GM23338 (cell line): Measurements from ENCODE around the gene ADGRF4. TPM values are rescaled to one million over a fixed set of nuclear protein-coding genes. Genes with fewer than 3 reads are reported as not detected.

ENCODE experiments used
- ATAC-seq: fragments of 200-7000 bp; cut with Tn5 transposase; 3 replicates; pipeline ENCODE4 v1.9.1; 2020
- DNase-seq: peaks from one replicate; pipeline ENCODE4 v3.0.0-alpha.2; 2015; ENCODE audit warnings: low spot score
- H2AFZ ChIP-seq: fragments of 200-600 bp; sonication (generic); 2 replicates; pipeline ENCODE4 v1.8.0; 2016; ENCODE audit warnings: antibody characterized with exemption, mild to moderate bottlenecking, moderate library complexity
- H3F3A ChIP-seq: fragments of 200-600 bp; sonication (generic); replicated peaks from 2 replicates; pipeline ENCODE4 v1.8.0; 2017; ENCODE audit warnings: antibody characterized with exemption, mixed run types, low read depth
- H3K27ac ChIP-seq: fragments of 200-600 bp; sonication (generic); 2 replicates; pipeline ENCODE4 v1.6.1; 2016; ENCODE audit warnings: low read depth
- H3K27me3 ChIP-seq: fragments of 200-600 bp; sonication (generic); 2 replicates; pipeline ENCODE4 v1.8.0; 2016; ENCODE audit warnings: mild to moderate bottlenecking, mixed run types, moderate library complexity; ENCODE audit not compliant: insufficient read depth
- H3K36me3 ChIP-seq: fragments of 200-600 bp; sonication (generic); 2 replicates; pipeline ENCODE4 v1.8.0; 2016; ENCODE audit warnings: mild to moderate bottlenecking; ENCODE audit not compliant: insufficient read depth
- H3K4me1 ChIP-seq: fragments of 200-600 bp; sonication (generic); 2 replicates; pipeline ENCODE4 v1.8.0; 2016; ENCODE audit warnings: mild to moderate bottlenecking, moderate library complexity; ENCODE audit not compliant: insufficient read depth
- H3K4me2 ChIP-seq: fragments of 200-600 bp; sonication (generic); 2 replicates; pipeline ENCODE4 v1.7.1; 2017; ENCODE audit warnings: mixed run types
- H3K4me3 ChIP-seq: fragments of 200-600 bp; sonication (generic); 2 replicates; pipeline ENCODE4 v1.6.1; 2016; ENCODE audit warnings: mixed run types
- H3K79me2 ChIP-seq: fragments of 200-600 bp; sonication (generic); replicated peaks from 2 replicates; pipeline ENCODE4 v1.8.0; 2017; ENCODE audit warnings: mild to moderate bottlenecking; ENCODE audit not compliant: insufficient read depth
- H3K9me2 ChIP-seq: fragments of 200-600 bp; sonication (generic); 2 replicates; pipeline ENCODE4 v1.8.0; 2017; ENCODE audit not compliant: insufficient read depth
- H4K20me1 ChIP-seq: fragments of 200-600 bp; sonication (generic); replicated peaks from 2 replicates; pipeline ENCODE4 v1.8.0; 2017; ENCODE audit warnings: mild to moderate bottlenecking; ENCODE audit not compliant: insufficient read depth
- H3K27ac Mint-ChIP-seq: 2 replicates; pipeline ENCODE4 v1.8.0; 2020; ENCODE audit warnings: inconsistent platforms, mild to moderate bottlenecking, moderate library complexity, mixed read lengths
- H3K27me3 Mint-ChIP-seq: 3 replicates; pipeline ENCODE4 v1.8.0; 2022; ENCODE audit warnings: low read depth, mild to moderate bottlenecking, moderate library complexity, mixed read lengths, inconsistent platforms; ENCODE audit not compliant: insufficient read depth, poor library complexity
- H3K36me3 Mint-ChIP-seq: 3 replicates; pipeline ENCODE4 v1.8.0; 2021; ENCODE audit warnings: low read depth, mild to moderate bottlenecking, inconsistent platforms, moderate library complexity, mixed read lengths
- H3K4me1 Mint-ChIP-seq: 3 replicates; pipeline ENCODE4 v1.8.0; 2020; ENCODE audit warnings: mild to moderate bottlenecking, inconsistent platforms, mixed read lengths
- H3K4me3 Mint-ChIP-seq: 3 replicates; pipeline ENCODE4 v1.8.0; 2021; ENCODE audit warnings: moderate library complexity, mild to moderate bottlenecking, inconsistent platforms, mixed read lengths
- H3K9me3 Mint-ChIP-seq: 3 replicates; pipeline ENCODE4 v1.8.0; 2020; ENCODE audit warnings: moderate library complexity, mild to moderate bottlenecking, inconsistent platforms, mixed read lengths
- CREB1 ChIP-seq: fragments of 250-450 bp; sonication (Bioruptor Pico); IDR thresholded peaks from 2 replicates; pipeline ENCODE4 v1.5.0; 2020; ENCODE audit warnings: low read depth, mild to moderate bottlenecking, moderate library complexity
- CTCF ChIP-seq, 2 experiments: fragments of 200-600 bp in 1 of 2; sonication (generic) in 1 of 2; conservative IDR thresholded peaks; 2 replicates each; pipeline versions ENCODE4 v1.5.1 to v1.6.1; 2016 to 2017; ENCODE audit warnings: antibody characterized with exemption in 2 of 2, low read depth in 2 of 2, mild to moderate bottlenecking in 2 of 2, moderate library complexity in 1 of 2
- ETS1 ChIP-seq: IDR thresholded peaks from 2 replicates; pipeline ENCODE4 v1.6.1; 2016; ENCODE audit warnings: antibody characterized with exemption
- EZH2 ChIP-seq: fragments of 200-600 bp; sonication (generic); IDR thresholded peaks from one replicate; pipeline ENCODE4 v1.8.0; 2017; ENCODE audit warnings: antibody characterized with exemption, mild to moderate bottlenecking, low read depth; ENCODE audit not compliant: unreplicated experiment
- JUNB ChIP-seq: IDR thresholded peaks from one replicate; pipeline ENCODE4 v1.6.1; 2016; ENCODE audit warnings: antibody characterized with exemption; ENCODE audit not compliant: unreplicated experiment
- NANOG ChIP-seq: IDR thresholded peaks from 2 replicates; pipeline ENCODE4 v1.6.1; 2016; ENCODE audit warnings: antibody characterized with exemption, borderline replicate concordance
- POLR2AphosphoS5 ChIP-seq: IDR thresholded peaks from 2 replicates; pipeline ENCODE4 v1.6.1; 2016; ENCODE audit warnings: antibody characterized with exemption, low read depth
- REST ChIP-seq: IDR thresholded peaks from one replicate; pipeline ENCODE4 v1.6.1; 2018; ENCODE audit warnings: antibody characterized with exemption; ENCODE audit not compliant: unreplicated experiment
- STAT1 ChIP-seq: IDR thresholded peaks from one replicate; pipeline ENCODE4 v1.6.1; 2016; ENCODE audit warnings: antibody characterized with exemption; ENCODE audit not compliant: unreplicated experiment
- ZNF114 ChIP-seq: fragments of 250-450 bp; sonication (Bioruptor Pico); IDR thresholded peaks from 2 replicates; pipeline ENCODE4 v1.5.0; 2020; ENCODE audit warnings: mild to moderate bottlenecking, moderate library complexity
- ZNF331 ChIP-seq: fragments of 250-450 bp; sonication (Bioruptor Pico); IDR thresholded peaks from 2 replicates; pipeline ENCODE4 v1.5.0; 2020; ENCODE audit warnings: low read depth, mild to moderate bottlenecking, moderate library complexity
- ZNF462 ChIP-seq: fragments of 250-450 bp; sonication (Bioruptor Pico); IDR thresholded peaks from 2 replicates; pipeline ENCODE4 v1.5.0; 2020; ENCODE audit warnings: mild to moderate bottlenecking, moderate library complexity
- polyA plus RNA-seq: library from polyadenylated mRNA; unstranded; fragments of >200 nt; fragmentation: Nextera tagmentation; extraction: Ambion mirVana; gene quantifications from 2 replicates; pipeline ENCODE4 v1.2.1, GENCODE V29; 2016
- total RNA-seq: library from RNA; depleted of rRNA; stranded (reverse); fragments of >200 nt; shearing (Covaris generic); gene quantifications from 2 replicates; pipeline ENCODE4 v1.2.3, GENCODE V29; 2014

ADGRF4 gene
- total and polyA plus RNA-seq, 2 experiments from 2014 or later: not detected

DNA sequence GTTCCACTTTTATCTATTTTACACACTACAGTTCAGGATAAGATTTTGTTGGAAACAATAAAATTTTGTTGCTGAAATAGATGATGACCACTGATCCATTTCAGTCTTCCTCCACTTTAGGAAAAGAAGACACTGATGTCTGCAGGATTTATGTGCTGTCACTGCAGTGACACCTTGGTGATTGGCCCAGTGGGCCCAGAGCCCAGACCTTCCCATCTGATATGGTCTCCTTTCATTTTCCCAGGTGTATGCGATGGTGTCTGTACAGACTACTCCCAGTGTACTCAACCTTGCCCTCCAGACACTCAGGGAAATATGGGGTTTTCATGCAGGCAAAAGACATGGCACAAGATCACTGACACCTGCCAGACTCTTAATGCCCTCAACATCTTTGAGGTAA lies 19.6 kb upstream of the ADGRF4 start:
- H3F3A ChIP-seq: no peaks in the 10 kb centered on the region
- H3K79me2 ChIP-seq: no peaks in the 10 kb centered on the region
- no peak for TF ChIP-seq CTCF (conservative IDR thresholded peaks at IDR 0.05; ENCODE audit: low read depth in 2 of 2)
- TF ChIP-seq REST: no peak
- TF ChIP-seq ZNF114: no peak
- no peak for TF ChIP-seq ZNF331 (CRISPR knock-in tag)
- no peak for TF ChIP-seq STAT1
- TF ChIP-seq ETS1: no peak
- TF ChIP-seq CREB1 (CRISPR knock-in tag): no peak
- no peak for TF ChIP-seq NANOG
- TF ChIP-seq JUNB: no peak
- TF ChIP-seq POLR2AphosphoS5: no peak
- no peak for TF ChIP-seq ZNF462 (CRISPR knock-in tag)
- no peak for TF ChIP-seq EZH2
- H3K27ac Mint-ChIP-seq: no peak overlapping the region
- H3K9me3 Mint-ChIP-seq: no peaks in the 10 kb centered on the region
- DNase-seq: no peak
- H3K4me1 ChIP-seq: no peaks in the 10 kb centered on the region
- no peaks in the 10 kb centered on the region for H3K27me3 Mint-ChIP-seq
- H3K4me1 Mint-ChIP-seq: no peaks in the 10 kb centered on the region
- no peaks in the 10 kb centered on the region for H3K36me3 ChIP-seq
- H3K4me3 ChIP-seq: no peak overlapping the region
- no peaks in the 10 kb centered on the region for H4K20me1 ChIP-seq
- H3K4me2 ChIP-seq: no peak overlapping the region
- no peak overlapping the region for H3K4me3 Mint-ChIP-seq
- no peak overlapping the region for H3K27ac ChIP-seq
- H2AFZ ChIP-seq: no peak overlapping the region
- ATAC-seq: no peak
- H3K27me3 ChIP-seq: no peaks in the 10 kb centered on the region
- peaks cover 26% of the 10 kb centered on the region for H3K9me2 ChIP-seq
- H3K36me3 Mint-ChIP-seq: no peaks in the 10 kb centered on the region
